Ovary (tissue), 3 donors: ENCODE results near the gene SPACDR.

ENCODE experiments used
- EP300 ChIP-seq: sonication (generic); formaldehyde crosslinking; IDR thresholded peaks from one replicate; pipeline ENCODE4 v1.6.1; 2017; ENCODE audit warnings: antibody characterized with exemption
- POLR2A ChIP-seq: fragments of 450-650 bp; IDR thresholded peaks from one replicate; pipeline ENCODE4 v1.6.1; 2017; ENCODE audit warnings: antibody characterized with exemption, mild to moderate bottlenecking, moderate library complexity
- TF ChIP-seq, protein P1 (sequence below), 3 donors: fragments of 450-650 bp in 2 of 3; fragments of 200-600 bp in 1 of 3; IDR thresholded peaks; one replicate each; pipeline versions ENCODE4 v1.5.1 to v1.8.0; 2016 to 2022; ENCODE audit warnings: antibody characterized with exemption in 3 of 3, mild to moderate bottlenecking in 1 of 3
- donor health status: DM: no; HTN: no; CAD: no.

GRCh38 chr7:100489121-100489520 is 25.1 kb upstream of the SPACDR start:
- TF ChIP-seq POLR2A (no peak), EP300 (no peak)
- TF ChIP-seq, protein P1, sequence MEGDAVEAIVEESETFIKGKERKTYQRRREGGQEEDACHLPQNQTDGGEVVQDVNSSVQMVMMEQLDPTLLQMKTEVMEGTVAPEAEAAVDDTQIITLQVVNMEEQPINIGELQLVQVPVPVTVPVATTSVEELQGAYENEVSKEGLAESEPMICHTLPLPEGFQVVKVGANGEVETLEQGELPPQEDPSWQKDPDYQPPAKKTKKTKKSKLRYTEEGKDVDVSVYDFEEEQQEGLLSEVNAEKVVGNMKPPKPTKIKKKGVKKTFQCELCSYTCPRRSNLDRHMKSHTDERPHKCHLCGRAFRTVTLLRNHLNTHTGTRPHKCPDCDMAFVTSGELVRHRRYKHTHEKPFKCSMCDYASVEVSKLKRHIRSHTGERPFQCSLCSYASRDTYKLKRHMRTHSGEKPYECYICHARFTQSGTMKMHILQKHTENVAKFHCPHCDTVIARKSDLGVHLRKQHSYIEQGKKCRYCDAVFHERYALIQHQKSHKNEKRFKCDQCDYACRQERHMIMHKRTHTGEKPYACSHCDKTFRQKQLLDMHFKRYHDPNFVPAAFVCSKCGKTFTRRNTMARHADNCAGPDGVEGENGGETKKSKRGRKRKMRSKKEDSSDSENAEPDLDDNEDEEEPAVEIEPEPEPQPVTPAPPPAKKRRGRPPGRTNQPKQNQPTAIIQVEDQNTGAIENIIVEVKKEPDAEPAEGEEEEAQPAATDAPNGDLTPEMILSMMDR (IDR thresholded peaks at IDR 0.05) = no peak
